Activated naive CD8-positive, alpha-beta T cell treated with anti-CD3 and anti-CD28 coated beads, Interleukin-2, amount 10 ng/mL, durations not matched to agents 7 days and 5 days (primary cell): Measurements from ENCODE around the gene OR52E2. TPM values are rescaled to one million over a fixed set of nuclear protein-coding genes. Genes with fewer than 3 reads are reported as not detected.
"Not testable (repeated sequence)": the region's sequence is repeated elsewhere in the genome, so short reads cannot be mapped to it uniquely, and the experiment has no call there.

Experiments used
- ATAC-seq: fragments of 150-1000 bp; cut with Tn5 transposase; one replicate; pipeline ENCODE4 v1.10.0; 2021; ENCODE audit warnings: low read depth, moderate library complexity
- POLR2A ChIA-PET: fragments of 350-600 bp; sonication (Branson Sonifier 250); formaldehyde crosslinking; loops from one replicate; lab custom pipeline; 2021; ENCODE audit warnings: antibody characterized with exemption; lab: Charles Lee
- DNase-seq: peaks from one replicate; pipeline ENCODE4 v3.0.0; 2021
- H3K27ac Mint-ChIP-seq: one replicate; pipeline ENCODE4 v1.8.0; 2022; ENCODE audit warnings: mild to moderate bottlenecking, mixed read lengths
- H3K27me3 Mint-ChIP-seq: one replicate; pipeline ENCODE4 v1.8.0; 2022; ENCODE audit warnings: mild to moderate bottlenecking, moderate library complexity, mixed read lengths
- H3K36me3 Mint-ChIP-seq: one replicate; pipeline ENCODE4 v1.8.0; 2021; ENCODE audit warnings: mild to moderate bottlenecking, mixed read lengths
- H3K4me1 Mint-ChIP-seq: one replicate; pipeline ENCODE4 v1.8.0; 2021; ENCODE audit warnings: mixed read lengths
- H3K4me3 Mint-ChIP-seq: one replicate; pipeline ENCODE4 v1.8.0; 2022; ENCODE audit warnings: mild to moderate bottlenecking, moderate library complexity, mixed read lengths
- H3K9me3 Mint-ChIP-seq: one replicate; pipeline ENCODE4 v1.8.0; 2021; ENCODE audit warnings: mixed read lengths
- total RNA-seq, 2 experiments: library from RNA; stranded (reverse); gene quantifications; one replicate each; pipeline ENCODE4 v1.2.3, GENCODE V29; 2021

Gene OR52E2
- total RNA-seq: not detected

- ATAC-seq (no peak), DNase-seq (no peak)
- Mint-ChIP-seq H3K4me3 (no peak within 1 kb of the TSS), H3K27ac (no peak within 1 kb of the TSS), H3K27me3 (peaks cover 2% of the 10 kb centered on the region), H3K36me3 (no peaks in the 10 kb centered on the region), H3K4me1 (no peaks in the 10 kb centered on the region), H3K9me3 (peaks cover 6% of the 10 kb centered on the region)
- POLR2A ChIA-PET: no interaction called here
These were observed at the start of gene OR52E2 for GRCh38 chr11:5059391-5059790. TSS of gene OR52E2 (minus strand) at chr11:5059627. CDS start at chr11:5059627, 0 bp downstream.

- H3K27me3 Mint-ChIP-seq: no peaks in the 10 kb centered on the region
- no peaks in the 10 kb centered on the region for H3K9me3 Mint-ChIP-seq
- POLR2A ChIA-PET: no interaction called here
- no peaks in the 10 kb centered on the region for H3K36me3 Mint-ChIP-seq
- H3K4me3 Mint-ChIP-seq: no peak overlapping the region
- no peak overlapping the region for H3K27ac Mint-ChIP-seq
- DNase-seq (no peak), ATAC-seq (no peak)
- H3K4me1 Mint-ChIP-seq: no peaks in the 10 kb centered on the region
These were observed 47.9 kb upstream of the OR52E2 start for GRCh38 chr11:5107285-5107684.

- H3K27ac Mint-ChIP-seq: no peak overlapping the region
- ATAC-seq: no peak
- no peaks in the 10 kb centered on the region for H3K36me3 Mint-ChIP-seq
These were observed 43.6 kb upstream of the OR52E2 start for GRCh38 chr11:5103066-5103465.

GRCh38 chr11:5102246-5102645 lies 42.8 kb upstream of the OR52E2 start:
- no peak overlapping the region for H3K4me3 Mint-ChIP-seq
- H3K4me1 Mint-ChIP-seq: no peaks in the 10 kb centered on the region
- ATAC-seq (no peak), DNase-seq (no peak)
- H3K27ac Mint-ChIP-seq: no peak overlapping the region
- H3K9me3 Mint-ChIP-seq: no peaks in the 10 kb centered on the region
- H3K27me3 Mint-ChIP-seq: no peaks in the 10 kb centered on the region
- POLR2A ChIA-PET: no interaction called here
- H3K36me3 Mint-ChIP-seq: no peaks in the 10 kb centered on the region

More at GRCh38 chr11:5103066-5103465, 43.6 kb upstream of the OR52E2 start:
- Mint-ChIP-seq H3K4me3 (no peak overlapping the region), H3K4me1 (no peaks in the 10 kb centered on the region), H3K9me3 (no peaks in the 10 kb centered on the region), H3K27me3 (no peaks in the 10 kb centered on the region)
- POLR2A ChIA-PET: no interaction called here
- no peak for DNase-seq

GRCh38 chr11:5096011-5096410 lies 36.6 kb upstream of the OR52E2 start:
- H3K27me3 Mint-ChIP-seq: no peaks in the 10 kb centered on the region
- no peak for ATAC-seq
- H3K36me3 Mint-ChIP-seq: no peaks in the 10 kb centered on the region
- H3K27ac Mint-ChIP-seq: no peak overlapping the region
- DNase-seq: no peak
- POLR2A ChIA-PET: no interaction called here
- H3K9me3 Mint-ChIP-seq: no peaks in the 10 kb centered on the region
- H3K4me1 Mint-ChIP-seq: no peaks in the 10 kb centered on the region
- H3K4me3 Mint-ChIP-seq: no peak overlapping the region

GRCh38 chr11:5092821-5093585 lies 33.6 kb upstream of the OR52E2 start:
- Mint-ChIP-seq H3K4me1 (no peaks in the 10 kb centered on the region), H3K4me3 (no peak overlapping the region), H3K27me3 (no peaks in the 10 kb centered on the region), H3K36me3 (no peaks in the 10 kb centered on the region), H3K27ac (no peak overlapping the region), H3K9me3 (no peaks in the 10 kb centered on the region)
- DNase-seq: no peak
- ATAC-seq: no peak
- POLR2A ChIA-PET: no interaction called here

- Mint-ChIP-seq H3K9me3 (no peaks in the 10 kb centered on the region), H3K4me3 (no peak overlapping the region), H3K27me3 (no peaks in the 10 kb centered on the region), H3K27ac (no peak overlapping the region), H3K4me1 (no peaks in the 10 kb centered on the region), H3K36me3 (no peaks in the 10 kb centered on the region)
- DNase-seq (no peak), ATAC-seq (no peak)
- POLR2A ChIA-PET: no interaction called here
These were observed 31.2 kb upstream of the OR52E2 start for GRCh38 chr11:5090668-5091067.

GRCh38 chr11:5088556-5088955 lies 29.1 kb upstream of the OR52E2 start:
- ATAC-seq (no peak), DNase-seq (no peak)
- H3K4me3 Mint-ChIP-seq: no peak overlapping the region
- no peak overlapping the region for H3K27ac Mint-ChIP-seq
- H3K36me3 Mint-ChIP-seq: no peaks in the 10 kb centered on the region
- H3K9me3 Mint-ChIP-seq: no peaks in the 10 kb centered on the region
- H3K4me1 Mint-ChIP-seq: no peaks in the 10 kb centered on the region
- peaks cover 3% of the 10 kb centered on the region for H3K27me3 Mint-ChIP-seq
- POLR2A ChIA-PET: no interaction called here

- no peaks in the 10 kb centered on the region for H3K4me1 Mint-ChIP-seq
- no peaks in the 10 kb centered on the region for H3K36me3 Mint-ChIP-seq
- H3K4me3 Mint-ChIP-seq: no peak overlapping the region
- POLR2A ChIA-PET: no interaction called here
- H3K27ac Mint-ChIP-seq: no peak overlapping the region
- H3K27me3 Mint-ChIP-seq: peaks cover 3% of the 10 kb centered on the region
- no peak for ATAC-seq
- H3K9me3 Mint-ChIP-seq: no peaks in the 10 kb centered on the region
- DNase-seq: no peak
These were observed 24.2 kb upstream of the OR52E2 start for GRCh38 chr11:5083602-5084001.

- H3K27me3 Mint-ChIP-seq: peaks cover 3% of the 10 kb centered on the region
- no peak overlapping the region for H3K4me3 Mint-ChIP-seq
- no peaks in the 10 kb centered on the region for H3K9me3 Mint-ChIP-seq
- no peaks in the 10 kb centered on the region for H3K36me3 Mint-ChIP-seq
- POLR2A ChIA-PET: no interaction called here
- H3K27ac Mint-ChIP-seq: no peak overlapping the region
- ATAC-seq (no peak), DNase-seq (no peak)
- H3K4me1 Mint-ChIP-seq: no peaks in the 10 kb centered on the region
These were observed 22.0 kb upstream of the OR52E2 start for GRCh38 chr11:5081405-5081804.

- DNase-seq (no peak), ATAC-seq (no peak)
- Mint-ChIP-seq H3K27ac (no peak overlapping the region), H3K36me3 (no peaks in the 10 kb centered on the region), H3K4me1 (no peaks in the 10 kb centered on the region), H3K4me3 (no peak overlapping the region), H3K27me3 (no peaks in the 10 kb centered on the region), H3K9me3 (no peaks in the 10 kb centered on the region)
- POLR2A ChIA-PET: no interaction called here
These were observed 12.4 kb upstream of the OR52E2 start for GRCh38 chr11:5071799-5072198.

- no peak within 1 kb of the TSS for H3K4me3 Mint-ChIP-seq
- ATAC-seq (no peak), DNase-seq (no peak)
- POLR2A ChIA-PET: no interaction called here
- no peaks in the 10 kb centered on the region for H3K36me3 Mint-ChIP-seq
- H3K27me3 Mint-ChIP-seq: no peaks in the 10 kb centered on the region
- no peaks in the 10 kb centered on the region for H3K9me3 Mint-ChIP-seq
- H3K27ac Mint-ChIP-seq: no peak within 1 kb of the TSS
- H3K4me1 Mint-ChIP-seq: no peaks in the 10 kb centered on the region
These were observed 9.8 kb upstream of the OR52E2 start, which contains the start of gene OR52E1 for GRCh38 chr11:5069272-5069671. TSS of gene OR52E1 (plus strand) at chr11:5069572.

GRCh38 chr11:5065027-5065426 lies 5.6 kb upstream of the OR52E2 start:
- POLR2A ChIA-PET: no interaction called here
- H3K27me3 Mint-ChIP-seq: no peaks in the 10 kb centered on the region
- no peaks in the 10 kb centered on the region for H3K4me1 Mint-ChIP-seq
- DNase-seq: no peak
- H3K36me3 Mint-ChIP-seq: no peaks in the 10 kb centered on the region
- no peaks in the 10 kb centered on the region for H3K9me3 Mint-ChIP-seq
- no peak for ATAC-seq
- no peak overlapping the region for H3K27ac Mint-ChIP-seq
- H3K4me3 Mint-ChIP-seq: no peak overlapping the region

GRCh38 chr11:5058679-5059078 lies 748 bp downstream of the OR52E2 start:
- not testable (repeated sequence) for H3K9me3 Mint-ChIP-seq, ATAC-seq

More at GRCh38 chr11:5058679-5059078, 748 bp downstream of the OR52E2 start:
- H3K27me3 Mint-ChIP-seq, DNase-seq, H3K4me3 Mint-ChIP-seq, H3K27ac Mint-ChIP-seq, H3K4me1 Mint-ChIP-seq, POLR2A ChIA-PET, H3K36me3 Mint-ChIP-seq: not testable (repeated sequence)
